HG02973 (cell line): ENCODE measurements around the gene HOXB8.

Experiments
- ATAC-seq: cut with Tn5 transposase; IDR thresholded peaks from one replicate; pipeline ENCODE4 v1.9.1; 2021; ENCODE audit warnings: moderate library complexity; ENCODE audit not compliant: unreplicated experiment

Gene HOXB8

DNA sequence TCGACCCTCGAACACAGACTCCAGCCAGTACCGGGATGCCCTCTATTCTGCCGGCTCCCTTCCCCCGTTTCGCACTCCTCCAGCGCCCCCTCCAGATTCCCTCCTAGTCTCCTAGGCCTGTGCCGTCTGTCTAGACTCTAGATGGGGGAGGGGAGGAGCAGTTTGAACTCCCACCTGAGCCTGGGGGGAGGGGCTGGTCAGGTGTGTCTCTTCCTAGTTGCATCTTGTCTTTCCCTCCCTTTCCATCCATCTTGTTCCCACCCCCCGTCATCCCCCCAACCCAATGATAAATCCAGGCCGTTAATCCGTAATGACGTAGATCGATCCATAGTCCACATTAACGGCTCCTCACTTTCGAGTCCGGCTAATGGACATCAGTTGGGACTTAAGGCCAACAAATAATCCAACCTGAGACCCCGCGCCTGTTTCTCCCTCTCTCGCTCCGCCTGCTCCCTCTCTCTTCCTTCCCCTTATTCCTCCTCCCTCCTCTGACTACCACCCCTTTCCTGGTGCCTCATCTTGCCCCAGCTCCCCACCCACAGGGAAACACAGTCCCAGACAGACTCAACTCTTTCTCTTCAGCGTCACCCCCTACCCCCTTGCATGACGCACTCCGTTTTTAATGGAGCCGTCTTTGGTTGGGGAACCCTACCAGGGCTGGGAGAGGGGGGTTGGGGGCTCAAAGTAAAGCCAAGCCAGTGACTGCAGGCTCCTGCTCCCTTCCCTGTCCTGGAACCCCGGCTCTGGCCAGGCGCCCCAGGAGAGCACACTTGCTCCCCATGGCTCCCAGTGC, 18.2 kb downstream of the HOXB8 start:
- no peak for ATAC-seq

DNA sequence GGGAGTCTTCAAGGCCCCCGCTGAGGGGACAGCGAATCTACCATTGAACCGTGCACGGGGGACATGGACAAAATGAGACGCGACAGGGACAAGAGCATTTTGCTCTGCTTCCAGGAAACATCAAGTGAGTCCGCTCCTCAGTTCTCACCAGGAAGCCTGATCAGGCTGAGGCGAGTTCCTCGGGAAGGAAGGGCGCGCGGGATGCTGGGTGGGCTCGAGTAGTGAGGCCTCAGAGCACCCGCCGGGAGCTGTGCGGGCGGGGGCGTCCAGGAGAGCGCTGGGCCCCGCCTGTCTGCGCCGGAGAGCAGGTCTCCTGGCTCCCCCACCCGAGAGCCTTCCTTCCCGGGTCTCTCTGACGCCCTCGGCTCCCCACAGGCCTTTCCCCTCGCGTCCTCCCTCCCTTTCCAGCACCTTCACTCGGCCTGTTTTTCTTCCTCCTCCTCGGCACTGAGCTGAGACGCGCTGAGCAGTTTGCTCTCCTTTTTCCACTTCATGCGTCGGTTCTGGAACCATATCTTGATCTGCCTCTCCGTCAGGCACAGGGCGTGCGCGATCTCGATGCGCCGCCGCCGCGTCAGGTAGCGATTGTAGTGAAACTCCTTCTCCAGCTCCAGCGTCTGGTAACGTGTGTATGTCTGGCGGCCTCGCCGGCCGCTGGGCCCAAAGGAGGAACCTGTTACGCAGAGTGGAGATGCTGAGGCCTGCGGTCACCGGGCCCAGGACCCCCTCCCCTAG, 18.9 kb downstream of the HOXB8 start:
- no peak for ATAC-seq

DNA sequence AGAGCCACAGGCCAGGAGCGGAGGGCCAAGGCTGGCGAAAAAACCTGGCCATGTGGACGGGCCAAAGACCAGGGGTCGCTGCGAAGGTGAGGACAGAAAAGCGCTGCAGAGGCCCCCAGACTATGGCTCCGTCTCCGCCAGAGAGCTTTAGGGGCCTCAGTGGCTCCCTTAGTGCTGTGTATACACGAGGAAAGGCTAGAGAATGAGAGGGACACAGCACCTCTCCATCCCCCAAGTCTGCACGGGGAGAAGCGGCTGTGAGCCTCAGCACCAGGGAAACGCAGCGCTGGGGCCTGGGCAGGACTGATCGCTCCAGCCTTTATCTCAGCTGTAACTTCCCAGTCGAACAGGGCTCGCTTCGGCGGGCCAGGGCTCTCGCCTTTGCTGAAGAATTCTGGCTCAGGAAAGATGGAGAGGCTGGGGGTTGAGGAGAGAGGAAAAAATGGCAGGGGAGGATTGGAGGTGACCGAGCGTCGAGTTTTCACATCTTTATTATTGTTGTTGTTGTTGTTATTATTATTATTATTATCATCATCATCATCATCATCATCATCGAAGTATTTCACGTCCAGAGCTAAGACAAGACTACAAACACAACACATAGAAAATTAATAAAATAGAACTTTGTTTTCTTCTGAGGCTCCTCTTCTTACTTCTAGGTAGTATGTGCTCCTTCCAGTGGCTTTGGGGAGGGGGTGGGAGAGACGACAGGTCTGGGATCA, 19.7 kb downstream of the HOXB8 start:
- no peak for ATAC-seq

DNA sequence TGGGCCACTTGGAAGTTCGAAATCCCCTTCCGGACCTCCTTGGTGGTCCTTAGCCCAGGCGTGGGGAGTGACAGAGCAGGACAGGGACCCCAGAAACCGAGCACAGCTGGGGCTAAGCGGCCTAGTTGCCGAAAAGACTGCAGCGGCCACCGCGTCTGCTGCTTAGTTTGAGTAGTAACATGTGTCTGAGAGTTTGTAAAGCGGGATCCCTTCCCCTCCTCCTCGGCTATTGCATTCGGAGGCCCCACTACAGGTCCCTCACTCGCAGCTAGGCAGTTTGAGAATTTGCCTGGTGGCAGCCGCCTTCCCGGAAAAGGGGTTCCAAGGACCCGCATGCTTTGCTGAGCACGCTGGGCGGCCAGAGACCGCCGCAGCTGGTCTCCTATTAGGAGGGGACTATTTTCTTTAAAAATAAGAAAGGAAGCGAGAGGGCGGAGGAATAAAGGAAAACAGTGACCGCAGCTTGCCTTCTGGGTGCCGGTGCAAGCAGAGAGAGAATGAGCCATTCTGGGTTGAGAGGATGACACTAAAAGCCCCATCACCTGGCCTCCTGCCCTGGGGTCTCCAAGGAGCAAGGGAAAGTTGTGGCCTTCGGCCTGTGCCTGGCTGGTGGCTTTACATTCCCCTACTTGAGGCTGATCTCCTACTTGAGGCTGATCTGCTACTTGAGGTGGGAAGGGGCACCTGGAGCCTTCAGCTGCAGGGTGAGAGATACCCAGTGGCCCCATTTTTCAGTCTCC, 20.4 kb downstream of the HOXB8 start:
- ATAC-seq, result no peak

DNA sequence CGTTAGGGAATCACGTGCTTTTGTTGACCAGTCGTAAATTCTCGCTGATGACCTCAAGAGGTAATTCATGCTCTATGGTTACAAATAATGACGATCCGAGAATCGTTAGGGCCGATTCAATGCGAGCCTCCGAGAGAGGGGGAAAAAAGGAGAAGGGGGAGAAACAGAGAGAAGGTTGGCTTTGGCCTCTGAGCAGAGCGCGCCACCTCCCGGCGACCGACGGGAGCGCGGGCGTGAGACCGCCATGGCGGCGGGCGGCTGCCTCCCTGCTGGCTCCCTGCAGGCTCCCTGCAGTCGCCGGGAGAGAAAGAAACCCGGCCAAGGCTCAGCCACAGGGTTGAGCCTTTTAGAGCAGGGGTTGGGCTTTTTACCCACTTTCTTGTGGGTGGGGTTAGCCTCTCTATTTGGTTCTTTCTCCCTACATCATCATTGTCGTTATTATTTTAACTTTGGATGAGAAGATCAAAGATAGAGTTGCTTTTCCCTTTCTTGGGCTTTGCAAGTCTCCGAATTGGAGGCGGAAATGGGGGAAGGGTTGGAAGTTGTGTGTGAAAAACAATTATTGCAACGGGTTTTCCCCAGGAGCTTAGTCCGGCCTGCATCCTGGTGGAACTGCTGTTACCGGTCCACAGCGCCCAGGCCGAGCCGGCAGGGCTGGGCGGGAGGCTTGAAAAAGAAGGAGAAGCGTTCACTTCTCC, 21.1 kb downstream of the HOXB8 start:
- ATAC-seq, result no peak

DNA sequence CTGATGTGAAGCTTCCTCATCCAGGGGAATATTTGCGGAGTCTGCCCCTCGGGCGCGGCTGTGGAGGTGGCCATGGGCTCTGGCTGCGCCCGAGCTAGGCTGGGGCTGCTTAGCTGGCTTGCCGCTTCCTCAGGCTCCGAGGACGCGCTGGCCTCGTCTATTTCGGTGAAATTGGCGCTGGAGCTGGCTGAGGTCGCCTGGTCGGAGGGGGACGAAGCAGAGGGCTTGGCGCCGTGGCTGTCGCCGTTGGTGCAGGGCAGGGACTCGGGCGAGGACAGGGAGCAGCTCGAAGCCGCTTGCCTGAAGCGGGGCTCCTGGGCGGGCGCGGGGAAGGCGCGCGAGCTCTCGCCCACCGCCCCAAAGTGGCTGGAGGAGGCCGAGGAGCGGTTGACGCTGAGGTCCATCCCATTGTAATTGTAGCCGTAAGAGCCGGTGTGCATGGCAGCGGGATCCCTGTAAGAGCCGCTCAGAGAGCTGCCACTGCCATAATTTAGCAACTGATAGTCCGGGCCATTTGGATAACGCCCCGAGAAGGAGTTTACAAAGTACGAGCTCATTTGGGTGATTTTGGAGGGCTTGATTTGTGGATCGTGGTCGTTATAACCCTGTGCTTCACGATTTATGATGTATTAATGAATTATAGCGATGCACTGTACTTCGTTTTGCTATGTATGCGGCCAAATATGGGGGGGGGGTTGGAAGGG, 21.8 kb downstream of the HOXB8 start, which contains the start of gene HOXB5:
TSS of gene HOXB5 (minus strand) at position 654 of the 704 bp plus-strand sequence. CDS start at position 557, 97 bp downstream.
- no peak for ATAC-seq

DNA sequence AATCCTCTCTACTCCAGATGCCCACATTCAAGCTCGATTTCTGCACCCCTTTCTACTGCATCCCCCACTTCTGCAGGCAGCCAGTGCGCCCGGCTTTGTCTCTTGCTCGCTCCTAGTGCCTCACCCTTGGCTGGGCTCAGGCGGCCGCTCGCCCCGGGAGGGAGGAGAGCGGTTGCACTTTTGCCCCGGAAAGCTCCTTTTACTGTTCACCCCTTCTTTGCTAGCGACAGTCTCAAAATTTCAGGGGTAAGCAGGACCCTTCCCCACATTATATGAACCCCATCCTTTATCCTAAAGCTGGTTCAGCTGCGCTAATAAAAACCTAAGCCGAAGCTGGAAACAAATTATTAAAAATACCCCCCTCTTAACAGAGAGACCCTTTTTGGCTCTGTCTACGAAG, 22.5 kb downstream of the HOXB8 start:
- no peak for ATAC-seq

DNA sequence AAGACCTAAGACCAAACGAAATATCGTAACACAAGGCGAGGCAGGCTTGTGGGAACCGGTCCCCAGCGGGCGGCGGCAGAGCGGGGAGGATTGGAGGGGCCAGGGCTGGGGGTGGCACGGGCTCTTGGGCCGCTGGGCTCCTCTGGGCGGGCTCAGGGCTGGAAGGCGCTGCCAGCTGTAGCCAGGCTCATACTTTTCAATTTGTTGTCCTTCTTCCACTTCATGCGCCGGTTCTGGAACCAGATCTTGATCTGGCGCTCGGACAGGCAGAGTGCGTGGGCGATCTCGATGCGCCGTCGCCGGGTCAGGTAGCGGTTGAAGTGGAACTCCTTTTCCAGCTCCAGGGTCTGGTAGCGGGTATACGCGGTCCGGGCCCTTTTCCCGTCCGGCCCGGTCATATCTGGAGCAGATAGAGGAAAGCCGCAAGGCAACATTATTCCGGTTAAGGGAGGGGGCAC, 23.0 kb downstream of the HOXB8 start:
- no peak for ATAC-seq

DNA sequence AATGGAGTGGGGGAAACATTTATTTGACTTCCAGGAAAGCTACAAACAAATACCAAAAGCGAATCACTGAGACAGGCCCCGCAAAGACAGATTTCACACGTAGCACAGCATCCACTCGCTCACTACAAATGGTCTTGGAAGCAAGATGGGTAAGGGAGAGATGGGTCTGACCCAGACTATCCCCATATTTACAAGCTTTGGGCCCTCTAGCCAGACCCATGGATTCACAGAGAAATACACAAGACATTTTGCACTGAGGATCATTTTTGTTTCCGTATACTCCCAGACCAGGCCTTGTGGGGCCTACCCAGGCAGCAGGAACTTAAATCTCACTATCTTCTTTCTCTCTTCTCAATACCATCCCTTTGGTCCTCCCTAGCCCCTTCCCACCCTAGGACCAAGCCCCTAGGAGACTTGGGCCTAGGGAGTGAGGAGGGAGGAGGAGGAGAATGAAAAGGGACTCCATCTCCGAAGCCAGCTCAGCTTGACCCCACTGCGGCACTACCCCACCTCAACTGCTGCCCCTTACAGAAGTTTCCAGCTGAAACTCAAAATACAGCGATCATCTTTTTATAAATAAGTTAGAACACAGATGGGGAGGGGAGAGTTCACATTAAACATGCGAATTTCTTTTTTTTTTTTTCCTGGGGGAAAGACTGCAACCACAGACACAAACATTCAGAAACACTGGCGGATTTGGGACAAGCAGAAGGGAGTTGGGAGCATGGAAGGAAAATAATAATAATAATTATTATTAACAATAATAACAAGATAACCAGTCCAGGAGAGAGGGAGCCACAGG, 23.6 kb downstream of the HOXB8 start:
- ATAC-seq, result no peak

DNA sequence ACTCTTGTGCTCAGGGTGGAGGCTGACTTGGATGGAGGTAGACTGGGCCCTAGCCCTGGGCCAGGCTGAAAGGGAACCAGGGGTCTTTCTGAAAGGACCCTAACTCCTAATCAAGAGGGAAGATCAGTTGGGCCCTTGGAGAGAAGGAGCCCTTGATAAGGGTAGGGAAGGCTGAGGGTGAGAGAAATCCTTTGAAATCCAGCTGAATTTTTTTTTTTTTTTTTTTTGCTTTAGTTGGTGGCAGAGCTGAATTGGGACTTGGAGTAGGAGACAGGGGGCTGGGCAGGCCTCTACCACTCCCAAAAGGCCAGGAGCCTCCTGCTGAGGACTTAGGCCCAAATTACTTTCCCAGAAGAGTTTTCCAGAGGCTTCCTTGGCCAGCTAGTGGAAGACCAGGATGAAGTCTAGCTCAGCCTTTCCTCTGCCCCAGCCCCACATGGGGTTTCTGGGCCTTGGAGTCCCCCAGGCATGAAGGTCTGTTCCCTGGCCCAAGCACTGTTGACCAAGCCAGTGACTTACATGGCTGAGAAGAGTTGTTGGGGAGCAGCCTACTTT, 24.4 kb downstream of the HOXB8 start:
- no peak for ATAC-seq

DNA sequence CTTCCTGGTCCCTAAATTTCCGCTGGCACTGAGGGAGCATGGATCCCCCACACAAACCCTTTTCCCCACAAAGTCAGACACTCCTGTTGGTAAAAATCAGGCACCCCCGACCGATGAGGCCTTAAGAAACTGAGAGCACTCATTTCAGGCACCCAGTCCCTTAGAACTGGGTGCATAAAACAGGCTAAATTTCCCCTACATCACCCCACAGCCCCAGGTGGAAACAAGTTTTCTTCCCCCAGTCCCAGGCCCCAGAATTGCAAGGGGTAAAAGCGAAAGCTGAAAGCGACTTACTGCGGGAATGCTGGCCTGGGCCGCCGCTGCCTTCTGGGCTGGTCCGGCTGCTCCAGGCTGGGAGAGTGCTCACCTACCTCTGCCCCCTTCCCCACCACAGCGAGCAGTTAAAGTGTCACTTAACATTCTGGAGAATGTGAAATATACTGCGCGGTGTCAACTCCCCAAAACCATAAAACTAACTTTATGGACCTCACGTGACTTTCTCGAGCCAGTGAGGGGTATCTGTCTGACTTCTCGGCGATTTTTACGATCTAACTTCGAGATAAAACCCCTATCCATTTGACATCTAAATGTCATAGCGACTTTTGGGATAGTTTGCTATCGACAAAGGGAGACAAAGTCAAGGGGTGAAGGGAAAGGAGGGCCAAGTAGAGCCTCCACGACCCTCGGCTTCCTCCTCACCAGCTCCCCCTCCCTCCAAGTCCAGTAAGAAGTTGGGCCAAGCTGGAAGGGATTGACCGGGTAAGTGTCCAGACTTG, 25.1 kb downstream of the HOXB8 start, which contains the start of gene HOXB3:
TSS of gene HOXB3 (minus strand) at position 411 of the 776 bp plus-strand sequence. CDS start 37,767 bp downstream, outside the sequence.
- no peak for ATAC-seq

DNA sequence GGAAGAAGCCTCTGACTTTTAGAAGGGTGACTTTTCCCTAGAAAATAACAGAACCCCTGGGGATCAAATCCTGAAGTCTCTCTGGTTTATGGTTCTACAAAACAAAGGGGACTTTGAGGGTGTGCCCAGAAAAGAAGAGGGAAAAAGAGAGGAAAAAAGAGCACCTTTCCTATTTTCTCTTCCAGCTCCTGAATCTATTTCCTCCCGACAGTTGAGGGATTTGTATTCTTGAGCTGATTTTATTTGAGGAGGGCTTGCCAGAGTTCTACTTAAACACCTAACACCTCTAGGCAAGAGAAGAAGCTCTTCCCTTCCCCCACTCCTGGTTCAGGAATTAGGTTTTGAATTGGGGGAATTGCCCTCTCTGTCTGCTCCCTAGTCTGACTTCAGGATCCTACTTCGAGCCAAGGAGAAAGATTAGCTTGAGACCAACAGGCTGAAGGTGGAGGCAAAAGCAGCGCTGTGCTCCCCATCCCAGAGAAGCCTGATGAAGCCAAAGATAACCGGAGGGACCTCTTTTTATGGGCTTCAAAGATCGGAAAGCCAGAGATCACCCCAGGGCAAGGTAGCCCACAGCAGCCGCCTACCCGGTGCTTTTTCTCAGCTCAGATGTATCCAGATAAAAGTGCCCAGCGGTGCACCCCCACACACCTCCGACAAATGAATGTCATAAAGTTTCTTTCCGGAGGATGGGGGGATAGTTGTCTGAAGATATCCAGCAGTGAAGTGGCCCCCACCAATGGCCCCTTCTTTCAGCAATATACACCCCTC, 25.8 kb downstream of the HOXB8 start:
- ATAC-seq, result no peak

DNA sequence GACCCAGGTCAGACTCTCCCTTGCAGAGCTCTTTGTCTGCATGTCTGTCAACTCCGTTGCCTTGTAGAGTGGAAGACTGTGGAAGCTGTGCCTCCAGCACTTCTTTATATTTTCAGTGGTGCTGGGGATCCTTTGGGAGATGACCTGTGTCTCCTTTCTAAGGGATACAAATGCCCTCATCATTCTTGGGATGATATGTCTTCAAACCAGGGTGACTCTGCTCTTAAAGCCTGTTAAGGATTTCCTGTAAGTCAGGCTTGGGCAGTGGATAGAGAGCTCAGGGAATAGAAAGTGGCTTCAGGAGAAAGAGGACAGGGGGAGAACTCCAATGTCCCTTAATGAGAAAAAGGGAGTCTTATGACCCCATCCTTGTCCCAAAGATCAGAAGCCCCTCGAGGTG, 26.6 kb downstream of the HOXB8 start:
- ATAC-seq, result no peak

DNA sequence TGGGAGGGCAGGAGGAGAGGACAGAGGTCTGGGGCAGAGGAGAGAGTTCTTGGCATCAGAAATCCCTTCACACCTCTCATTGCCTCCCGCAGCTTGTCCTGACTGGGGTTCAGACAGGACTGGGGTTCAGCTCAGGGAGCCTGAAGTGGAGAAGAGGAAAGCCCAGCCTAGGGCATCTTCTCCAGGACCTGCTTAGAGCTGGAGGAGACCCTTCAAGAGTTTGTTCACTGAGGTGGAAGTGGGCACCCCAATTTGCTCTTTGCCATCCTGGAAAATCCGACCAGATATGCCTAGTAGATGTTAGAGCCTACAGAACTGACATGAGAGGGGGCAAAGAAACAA, 27.0 kb downstream of the HOXB8 start:
- ATAC-seq, result no peak

DNA sequence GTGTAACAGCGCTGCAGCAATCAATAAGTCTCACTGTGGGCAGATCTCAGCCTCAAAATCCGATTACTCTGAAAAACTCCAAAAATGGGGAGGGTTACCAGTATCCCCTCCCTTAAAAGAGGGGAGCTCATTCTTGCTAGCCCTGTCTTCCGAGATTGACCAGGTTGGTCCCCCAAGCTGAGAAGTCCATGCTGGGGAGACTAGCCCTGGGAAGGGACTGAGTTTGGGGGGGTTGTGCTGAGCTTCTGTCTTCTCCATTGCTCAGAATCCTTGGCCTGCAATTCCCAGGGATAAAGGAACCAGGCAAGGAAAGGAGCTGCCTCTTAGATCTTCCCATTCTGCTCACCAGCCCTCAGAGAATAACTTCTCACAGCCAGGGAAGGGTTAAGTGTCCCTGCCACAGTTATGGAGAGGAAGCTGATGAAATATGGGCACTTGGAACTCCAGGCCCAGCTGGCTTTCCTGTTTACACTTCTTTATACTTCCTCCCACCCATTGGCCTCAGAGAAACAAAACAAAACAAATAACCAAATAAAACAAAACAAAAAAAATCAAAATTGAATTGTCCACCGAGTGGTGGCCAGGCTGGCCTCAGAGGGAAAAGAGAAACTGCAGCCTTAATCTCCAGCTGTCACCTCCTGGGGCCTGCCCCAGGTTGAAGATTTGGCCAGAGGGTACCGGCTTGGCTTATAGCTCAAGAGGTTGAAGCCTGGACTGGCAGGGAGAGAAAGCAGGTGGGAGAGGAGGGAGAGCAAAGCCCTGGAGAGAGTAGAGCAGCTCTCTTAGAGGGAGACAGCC, 27.6 kb downstream of the HOXB8 start:
- ATAC-seq, result no peak
